Endodermal cell (in vitro differentiated cells): ENCODE results near the gene NSFL1C. TPM values are rescaled to one million over a fixed set of nuclear protein-coding genes. Genes with fewer than 3 reads are reported as not detected.

Experiments used
- DNase-seq: peaks from one replicate; pipeline ENCODE4 v3.0.0-alpha.2; 2017
- H3K27ac ChIP-seq: 2 replicates; pipeline ENCODE4 v1.5.1; 2013; ENCODE audit warnings: mild to moderate bottlenecking, low read depth, low read length, moderate library complexity
- H3K27me3 ChIP-seq: 2 replicates; pipeline ENCODE4 v1.6.1; 2013; ENCODE audit warnings: mild to moderate bottlenecking, low read length, moderate library complexity; ENCODE audit not compliant: insufficient read depth, control insufficient read depth, poor library complexity, severe bottlenecking
- H3K36me3 ChIP-seq: 2 replicates; pipeline ENCODE4 v1.7.0; 2013; ENCODE audit warnings: mild to moderate bottlenecking, low read length, moderate library complexity; ENCODE audit not compliant: control insufficient read depth, insufficient read depth
- H3K4me1 ChIP-seq: one replicate; pipeline ENCODE4 v1.7.0; 2013; ENCODE audit warnings: low read length; ENCODE audit not compliant: control insufficient read depth, insufficient read depth
- H3K4me3 ChIP-seq: 2 replicates; pipeline ENCODE4 v1.5.1; 2013; ENCODE audit warnings: mild to moderate bottlenecking, low read length, moderate library complexity
- H3K9ac ChIP-seq: 2 replicates; pipeline ENCODE4 v1.6.1; 2013; ENCODE audit warnings: mild to moderate bottlenecking, low read length, moderate library complexity; ENCODE audit not compliant: poor library complexity, severe bottlenecking; ENCODE audit errors: extremely low read depth
- H3K9me3 ChIP-seq: 2 replicates; pipeline ENCODE4 v1.6.1; 2013; ENCODE audit warnings: mild to moderate bottlenecking, low read length, moderate library complexity; ENCODE audit not compliant: control insufficient read depth
- H3K27ac Mint-ChIP-seq: 2 replicates; pipeline ENCODE4 v1.8.0; 2020; ENCODE audit warnings: mixed read lengths
- H3K27me3 Mint-ChIP-seq: 2 replicates; pipeline ENCODE4 v1.8.0; 2021; ENCODE audit warnings: mild to moderate bottlenecking, mixed read lengths; ENCODE audit not compliant: insufficient read depth
- H3K36me3 Mint-ChIP-seq: 2 replicates; pipeline ENCODE4 v1.8.0; 2020; ENCODE audit warnings: low read depth, mixed read lengths
- H3K4me1 Mint-ChIP-seq: 2 replicates; pipeline ENCODE4 v1.8.0; 2020; ENCODE audit warnings: mixed read lengths
- H3K4me3 Mint-ChIP-seq: 2 replicates; pipeline ENCODE4 v1.8.0; 2020; ENCODE audit warnings: mild to moderate bottlenecking, moderate library complexity, mixed read lengths
- H3K9me3 Mint-ChIP-seq: 2 replicates; pipeline ENCODE4 v1.8.0; 2020; ENCODE audit warnings: mild to moderate bottlenecking, mixed read lengths
- CTCF ChIP-seq: fragments of 200-600 bp; sonication (generic); conservative IDR thresholded peaks from 2 replicates; pipeline ENCODE4 v1.5.0; 2021; ENCODE audit warnings: antibody characterized with exemption, mild to moderate bottlenecking
- WGBS, 2 experiments: methylation state at CpG; one replicate each; pipeline versions ENCODE4 v1.1.5 to v1.1.7; 2013; ENCODE audit warnings: missing lambda C conversion rate in 2 of 2, mixed read lengths in 1 of 2; ENCODE audit not compliant: insufficient coverage in 1 of 2, insufficient read length in 1 of 2; 5-methylcytosine and 5-hydroxymethylcytosine counted together
- total RNA-seq, 2 donors: library from RNA; stranded (reverse); fragmentation: NEBNext Ultra II Directional in 1 of 2; extraction: Animal tissue kit (Norgen Biotek cat#: 25700) in 1 of 2; gene quantifications; 2 replicates in 1 of 2; 3 replicates in 1 of 2; pipeline ENCODE4 v1.2.1, GENCODE V29; 2021

NSFL1C gene
- total RNA-seq, 2 donors from 2014 or later: 90.9 to 117 TPM

GRCh38 chr20:1494436-1494835, 27.8 kb upstream of the NSFL1C start:
- Histone ChIP-seq H3K9ac (no peak overlapping the region), H3K9me3 (peaks cover 9% of the 10 kb centered on the region), H3K4me1 (no peaks in the 10 kb centered on the region), H3K27me3 (no peaks in the 10 kb centered on the region), H3K27ac (no peak overlapping the region), H3K36me3 (no peaks in the 10 kb centered on the region), H3K4me3 (no peak overlapping the region)
- DNase-seq: no peak
- Mint-ChIP-seq H3K4me3 (no peak overlapping the region), H3K9me3 (no peaks in the 10 kb centered on the region), H3K27ac (no peak overlapping the region), H3K27me3 (peaks cover 19% of the 10 kb centered on the region), H3K36me3 (no peaks in the 10 kb centered on the region), H3K4me1 (no peaks in the 10 kb centered on the region)
- no peak for TF ChIP-seq CTCF
- 73 to 89% methylated on average over 3 of the region's 3 CpGs for WGBS, 2 experiments

GRCh38 chr20:1493536-1493935, 26.9 kb upstream of the NSFL1C start:
- Histone ChIP-seq H3K4me1 (no peaks in the 10 kb centered on the region), H3K27me3 (peaks cover under 1% of the 10 kb centered on the region), H3K9me3 (peaks cover 9% of the 10 kb centered on the region), H3K4me3 (no peak overlapping the region), H3K36me3 (no peaks in the 10 kb centered on the region), H3K27ac (no peak overlapping the region), H3K9ac (no peak overlapping the region)
- Mint-ChIP-seq H3K4me1 (no peaks in the 10 kb centered on the region), H3K27me3 (peaks cover 25% of the 10 kb centered on the region), H3K4me3 (no peak overlapping the region), H3K9me3 (no peaks in the 10 kb centered on the region), H3K36me3 (no peaks in the 10 kb centered on the region), H3K27ac (no peak overlapping the region)
- no peak for TF ChIP-seq CTCF
- no peak for DNase-seq
- WGBS, 2 experiments: 88% methylated on average over 1 of the region's 1 CpG; no CpG with 5 or more reads in 1 of the 2 experiments

GRCh38 chr20:1491860-1492642, 25.4 kb upstream of the NSFL1C start:
- Histone ChIP-seq H3K27me3 (peaks cover 14% of the 10 kb centered on the region), H3K36me3 (no peaks in the 10 kb centered on the region), H3K27ac (no peak overlapping the region), H3K9ac (no peak overlapping the region), H3K9me3 (peaks cover 9% of the 10 kb centered on the region), H3K4me1 (no peaks in the 10 kb centered on the region), H3K4me3 (no peak overlapping the region)
- H3K4me3 Mint-ChIP-seq: no peak overlapping the region
- no peaks in the 10 kb centered on the region for H3K9me3 Mint-ChIP-seq
- DNase-seq: no peak
- H3K27me3 Mint-ChIP-seq: peaks cover 35% of the 10 kb centered on the region
- H3K4me1 Mint-ChIP-seq: no peaks in the 10 kb centered on the region
- H3K36me3 Mint-ChIP-seq: no peaks in the 10 kb centered on the region
- WGBS, 2 experiments: 83 to 97% methylated on average over 1 to 2 of the region's 2 CpGs
- no peak overlapping the region for H3K27ac Mint-ChIP-seq
- no peak for TF ChIP-seq CTCF
